SK-N-SH (cell line): ENCODE measurements around the gene TEAD1. TPM values are rescaled to one million over a fixed set of nuclear protein-coding genes. Genes with fewer than 3 reads are reported as not detected.

Source experiments
- CTCF ChIA-PET: fragments of 300-600, 350-600 bp; formaldehyde crosslinking; extraction: SDS; loops from one replicate; lab custom pipeline; 2021; lab: Yijun Ruan, JAX
- POLR2A ChIA-PET: fragments of 350-600 bp; sonication (Branson Sonifier 250); formaldehyde crosslinking; extraction: SDS; loops from one replicate; lab custom pipeline; 2020; ENCODE audit warnings: antibody characterized with exemption, inconsistent platforms; lab: Yijun Ruan, JAX
- DNase-seq: peaks from one replicate; pipeline ENCODE4 v3.0.0; 2012
- H2AFZ ChIP-seq: fragments of 200-600 bp; sonication (generic); 2 replicates; pipeline ENCODE4 v1.8.1; 2016; ENCODE audit warnings: antibody characterized with exemption, mild to moderate bottlenecking, low read depth
- H3F3A ChIP-seq: fragments of 200-600 bp; sonication (generic); replicated peaks from 2 replicates; pipeline ENCODE3; 2016; ENCODE audit warnings: antibody characterized with exemption, mild to moderate bottlenecking; ENCODE audit not compliant: insufficient read depth
- H3K27ac ChIP-seq, 2 experiments: fragments of 200-500 bp in 1 of 2; fragments of 200-600 bp in 1 of 2; sonication (Bioruptor generic) in 1 of 2; sonication (generic), shearing (Covaris generic) in 1 of 2; 2 replicates each; pipeline versions ENCODE4 v1.5.1 to v1.6.1; 2014 to 2016; ENCODE audit warnings: low read depth in 2 of 2, inconsistent platforms in 1 of 2, low read length in 1 of 2, mild to moderate bottlenecking in 1 of 2, mixed read lengths in 1 of 2
- H3K27me3 ChIP-seq: fragments of 200-600 bp; sonication (generic), shearing (Covaris generic); 2 replicates; pipeline ENCODE4 v1.6.1; 2016; ENCODE audit warnings: mixed run types; ENCODE audit not compliant: insufficient read depth
- H3K36me3 ChIP-seq, 2 experiments: fragments of 200-500 bp in 1 of 2; fragments of 200-600 bp in 1 of 2; sonication (Bioruptor generic) in 1 of 2; sonication (generic) in 1 of 2; replicated peaks in 1 of 2; 2 replicates each; pipeline versions ENCODE3 to v1.5.1; 2014 to 2016; ENCODE audit warnings: low read length in 1 of 2, mild to moderate bottlenecking in 1 of 2; ENCODE audit not compliant: insufficient read depth in 2 of 2, control insufficient read depth in 1 of 2
- H3K4me1 ChIP-seq, 2 experiments: fragments of 200-500 bp in 1 of 2; fragments of 200-600 bp in 1 of 2; sonication (Bioruptor generic) in 1 of 2; sonication (generic), shearing (Covaris generic) in 1 of 2; 2 replicates each; pipeline versions ENCODE4 v1.5.1 to v1.6.1; 2014 to 2016; ENCODE audit warnings: low read depth in 1 of 2, low read length in 1 of 2, mixed run types in 1 of 2; ENCODE audit not compliant: insufficient read depth in 2 of 2, control insufficient read depth in 1 of 2
- H3K4me2 ChIP-seq: fragments of 200-600 bp; sonication (generic), shearing (Covaris generic); 2 replicates; pipeline ENCODE4 v1.6.1; 2017; ENCODE audit warnings: mixed run types
- H3K4me3 ChIP-seq, 2 experiments: fragments of 200-500 bp in 1 of 2; fragments of 200-600 bp in 1 of 2; sonication (Bioruptor generic) in 1 of 2; sonication (generic), shearing (Covaris generic) in 1 of 2; 2 replicates each; pipeline versions ENCODE4 v1.5.1 to v1.8.1; 2014 to 2016; ENCODE audit warnings: low read depth in 2 of 2, inconsistent platforms in 1 of 2, low read length in 1 of 2, mild to moderate bottlenecking in 1 of 2, mixed read lengths in 1 of 2, moderate library complexity in 1 of 2
- H3K79me2 ChIP-seq: fragments of 200-600 bp; sonication (generic); 2 replicates; pipeline ENCODE4 v1.8.1; 2017; ENCODE audit warnings: mild to moderate bottlenecking; ENCODE audit not compliant: insufficient read depth
- H3K9ac ChIP-seq: fragments of 200-600 bp; sonication (generic); 2 replicates; pipeline ENCODE4 v1.6.1; 2017; ENCODE audit warnings: mixed run types
- H3K9me2 ChIP-seq: fragments of 200-600 bp; sonication (generic); 2 replicates; pipeline ENCODE4 v1.6.1; 2017; ENCODE audit warnings: mixed run types
- H3K9me3 ChIP-seq: fragments of 200-600 bp; sonication (generic); 2 replicates; pipeline ENCODE4 v1.6.1; 2017; ENCODE audit warnings: mixed run types, mild to moderate bottlenecking, moderate library complexity
- H4K20me1 ChIP-seq: fragments of 200-600 bp; sonication (generic); 2 replicates; pipeline ENCODE4 v1.6.1; 2017; ENCODE audit warnings: mild to moderate bottlenecking, mixed run types; ENCODE audit not compliant: insufficient read depth
- CHD2 ChIP-seq: fragments of 150-350 bp; IDR thresholded peaks from 2 replicates; pipeline ENCODE4 v1.6.1; 2018; ENCODE audit warnings: low read length; ENCODE audit not compliant: partially characterized antibody
- ELF1 ChIP-seq: IDR thresholded peaks from 2 replicates; pipeline ENCODE4 v1.4.0; 2012
- EP300 ChIP-seq, 2 experiments: IDR thresholded peaks; 2 replicates each; pipeline versions ENCODE4 v1.4.0 to v1.6.1; 2012; ENCODE audit warnings: borderline replicate concordance in 1 of 2, low read depth in 1 of 2, low read length in 1 of 2
- FOSL2 ChIP-seq: IDR thresholded peaks from 2 replicates; pipeline ENCODE4 v1.4.0; 2012; ENCODE audit warnings: low read depth, mild to moderate bottlenecking, moderate library complexity, borderline replicate concordance
- FOXJ3 ChIP-seq: sonication (generic); formaldehyde crosslinking; IDR thresholded peaks from 2 replicates; pipeline ENCODE4 v1.5.1; 2020; ENCODE audit warnings: mild to moderate bottlenecking, missing genetic modification reagents
- GABPA ChIP-seq: IDR thresholded peaks from 2 replicates; pipeline ENCODE4 v1.4.0; 2012; ENCODE audit warnings: low read depth, mild to moderate bottlenecking
- GATA2 ChIP-seq: sonication (generic); formaldehyde crosslinking; IDR thresholded peaks from 2 replicates; pipeline ENCODE4 v1.5.0; 2020; ENCODE audit warnings: mild to moderate bottlenecking, missing genetic modification reagents
- JUND ChIP-seq: IDR thresholded peaks from 2 replicates; pipeline ENCODE4 v1.4.0; 2012
- POLR2AphosphoS5 ChIP-seq: IDR thresholded peaks from 2 replicates; pipeline ENCODE4 v1.6.1; 2012; ENCODE audit warnings: low read depth, low read length
- TCF12 ChIP-seq: IDR thresholded peaks from 2 replicates; pipeline ENCODE4 v1.4.0; 2012
- TEAD4 ChIP-seq: IDR thresholded peaks from 2 replicates; pipeline ENCODE4 v1.4.0; 2012; ENCODE audit warnings: mild to moderate bottlenecking, borderline replicate concordance; ENCODE audit not compliant: insufficient read depth
- YY1 ChIP-seq: IDR thresholded peaks from 2 replicates; pipeline ENCODE4 v1.4.0; 2012; ENCODE audit warnings: low read depth, mild to moderate bottlenecking
- WGBS: methylation state at CpG from one replicate; pipeline ENCODE4 v1.1.6; 2017; ENCODE audit warnings: low lambda C conversion rate; 5-methylcytosine and 5-hydroxymethylcytosine counted together
- polyA plus RNA-seq, 3 experiments: library from polyadenylated mRNA; depleted of rRNA; stranded (reverse); fragments of >200 nt; gene quantifications; 2 replicates each; pipeline ENCODE4 v1.2.3, GENCODE V29; 2012
- TF ChIP-seq, protein P1 (sequence below): IDR thresholded peaks from 2 replicates; pipeline ENCODE4 v1.4.0; 2012; ENCODE audit warnings: low read depth, borderline replicate concordance
- TF ChIP-seq, protein P2 (sequence below): IDR thresholded peaks from 2 replicates; pipeline ENCODE4 v1.6.1; 2012; ENCODE audit warnings: mild to moderate bottlenecking, low read depth, low read length, moderate library complexity
- TF ChIP-seq, protein P3 (sequence below): IDR thresholded peaks from 2 replicates; pipeline ENCODE4; 2012
- TF ChIP-seq, protein P4 (sequence below): IDR thresholded peaks from 2 replicates; pipeline ENCODE4 v1.4.0; 2012; ENCODE audit warnings: low read depth
- TF ChIP-seq, protein P5 (sequence below): IDR thresholded peaks from 2 replicates; pipeline ENCODE4 v1.4.0; 2012; ENCODE audit warnings: low read depth, borderline replicate concordance
- TF ChIP-seq, protein P6 (sequence below): fragments of 200-600 bp; sonication (generic); IDR thresholded peaks from 2 replicates; pipeline ENCODE4 v1.6.1; 2017; ENCODE audit warnings: antibody characterized with exemption, mild to moderate bottlenecking, moderate library complexity

The TEAD1 gene
- polyA plus RNA-seq, 1 of the 3 experiments (the other 2 are of a cell fraction): 31.2 TPM

DNA sequence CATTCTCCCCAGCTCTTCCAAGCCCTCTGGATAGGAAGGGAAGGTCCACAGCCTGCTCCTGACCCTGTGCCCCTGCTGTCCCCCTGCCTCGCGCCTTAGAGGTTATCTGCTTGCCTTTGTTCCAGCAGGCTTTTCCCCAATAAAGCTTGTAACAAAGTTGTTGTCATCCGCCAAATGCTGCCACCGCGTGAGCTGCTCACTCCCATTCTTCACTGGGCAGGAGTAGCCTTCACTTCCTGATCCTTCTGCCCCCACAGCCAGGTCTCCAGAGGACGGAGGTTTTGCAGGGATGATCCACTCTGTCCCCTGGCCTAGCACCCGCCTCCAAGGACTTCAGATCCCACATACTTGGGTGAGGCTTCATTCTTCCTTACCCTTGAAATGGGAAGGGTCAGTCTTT is 240.9 kb downstream of the TEAD1 start:
- no peak for DNase-seq
- peaks cover 40 to 46% of the 10 kb centered on the region in 2 experiments for H3K36me3 ChIP-seq
- H3K27ac ChIP-seq: peak overlapping the region in 1 of 2 experiments; percentile 68; a peak in 2 of 4 replicates
- H3K9ac ChIP-seq: no peak overlapping the region
- POLR2A ChIA-PET: no interaction called here
- peaks cover 38% of the 10 kb centered on the region; the same call in 1 of the 2 replicates for H3K79me2 ChIP-seq
- H3K4me3 ChIP-seq: no peak overlapping the region
- H3F3A ChIP-seq: no peaks in the 10 kb centered on the region
- CTCF ChIA-PET: interaction anchor here (0.5 to 2.4 kb wide), 29 partner anchors 8 to 628 kb away, joined by 3 to 19 read pairs (median 4); no protein-coding TSS in a partner anchor
- no peaks in the 10 kb centered on the region for H3K9me2 ChIP-seq
- H3K4me2 ChIP-seq: no peak overlapping the region
- no peaks in the 10 kb centered on the region for H3K9me3 ChIP-seq
- H4K20me1 ChIP-seq: 0 out of 2 replicates have a peak, but pooled peaks cover 4% of the 10 kb centered on the region
- no peaks in the 10 kb centered on the region for H3K27me3 ChIP-seq
- H3K4me1 ChIP-seq: peaks cover 0 to 14% of the 10 kb centered on the region in 2 experiments; a peak in 1 of 4 replicates
- H2AFZ ChIP-seq: no peak overlapping the region
- 96% methylated on average over 7 of the region's 7 CpGs for WGBS
- TF ChIP-seq, protein P1, sequence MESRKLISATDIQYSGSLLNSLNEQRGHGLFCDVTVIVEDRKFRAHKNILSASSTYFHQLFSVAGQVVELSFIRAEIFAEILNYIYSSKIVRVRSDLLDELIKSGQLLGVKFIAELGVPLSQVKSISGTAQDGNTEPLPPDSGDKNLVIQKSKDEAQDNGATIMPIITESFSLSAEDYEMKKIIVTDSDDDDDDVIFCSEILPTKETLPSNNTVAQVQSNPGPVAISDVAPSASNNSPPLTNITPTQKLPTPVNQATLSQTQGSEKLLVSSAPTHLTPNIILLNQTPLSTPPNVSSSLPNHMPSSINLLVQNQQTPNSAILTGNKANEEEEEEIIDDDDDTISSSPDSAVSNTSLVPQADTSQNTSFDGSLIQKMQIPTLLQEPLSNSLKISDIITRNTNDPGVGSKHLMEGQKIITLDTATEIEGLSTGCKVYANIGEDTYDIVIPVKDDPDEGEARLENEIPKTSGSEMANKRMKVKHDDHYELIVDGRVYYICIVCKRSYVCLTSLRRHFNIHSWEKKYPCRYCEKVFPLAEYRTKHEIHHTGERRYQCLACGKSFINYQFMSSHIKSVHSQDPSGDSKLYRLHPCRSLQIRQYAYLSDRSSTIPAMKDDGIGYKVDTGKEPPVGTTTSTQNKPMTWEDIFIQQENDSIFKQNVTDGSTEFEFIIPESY: no peak
- no peak for TF ChIP-seq CHD2
- TF ChIP-seq FOXJ3: no peak
- no peak for TF ChIP-seq TEAD4
- no peak for TF ChIP-seq YY1
- TF ChIP-seq, protein P2, sequence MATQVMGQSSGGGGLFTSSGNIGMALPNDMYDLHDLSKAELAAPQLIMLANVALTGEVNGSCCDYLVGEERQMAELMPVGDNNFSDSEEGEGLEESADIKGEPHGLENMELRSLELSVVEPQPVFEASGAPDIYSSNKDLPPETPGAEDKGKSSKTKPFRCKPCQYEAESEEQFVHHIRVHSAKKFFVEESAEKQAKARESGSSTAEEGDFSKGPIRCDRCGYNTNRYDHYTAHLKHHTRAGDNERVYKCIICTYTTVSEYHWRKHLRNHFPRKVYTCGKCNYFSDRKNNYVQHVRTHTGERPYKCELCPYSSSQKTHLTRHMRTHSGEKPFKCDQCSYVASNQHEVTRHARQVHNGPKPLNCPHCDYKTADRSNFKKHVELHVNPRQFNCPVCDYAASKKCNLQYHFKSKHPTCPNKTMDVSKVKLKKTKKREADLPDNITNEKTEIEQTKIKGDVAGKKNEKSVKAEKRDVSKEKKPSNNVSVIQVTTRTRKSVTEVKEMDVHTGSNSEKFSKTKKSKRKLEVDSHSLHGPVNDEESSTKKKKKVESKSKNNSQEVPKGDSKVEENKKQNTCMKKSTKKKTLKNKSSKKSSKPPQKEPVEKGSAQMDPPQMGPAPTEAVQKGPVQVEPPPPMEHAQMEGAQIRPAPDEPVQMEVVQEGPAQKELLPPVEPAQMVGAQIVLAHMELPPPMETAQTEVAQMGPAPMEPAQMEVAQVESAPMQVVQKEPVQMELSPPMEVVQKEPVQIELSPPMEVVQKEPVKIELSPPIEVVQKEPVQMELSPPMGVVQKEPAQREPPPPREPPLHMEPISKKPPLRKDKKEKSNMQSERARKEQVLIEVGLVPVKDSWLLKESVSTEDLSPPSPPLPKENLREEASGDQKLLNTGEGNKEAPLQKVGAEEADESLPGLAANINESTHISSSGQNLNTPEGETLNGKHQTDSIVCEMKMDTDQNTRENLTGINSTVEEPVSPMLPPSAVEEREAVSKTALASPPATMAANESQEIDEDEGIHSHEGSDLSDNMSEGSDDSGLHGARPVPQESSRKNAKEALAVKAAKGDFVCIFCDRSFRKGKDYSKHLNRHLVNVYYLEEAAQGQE: no peak
- no peak for TF ChIP-seq TCF12
- no peak for TF ChIP-seq JUND
- TF ChIP-seq, protein P3, sequence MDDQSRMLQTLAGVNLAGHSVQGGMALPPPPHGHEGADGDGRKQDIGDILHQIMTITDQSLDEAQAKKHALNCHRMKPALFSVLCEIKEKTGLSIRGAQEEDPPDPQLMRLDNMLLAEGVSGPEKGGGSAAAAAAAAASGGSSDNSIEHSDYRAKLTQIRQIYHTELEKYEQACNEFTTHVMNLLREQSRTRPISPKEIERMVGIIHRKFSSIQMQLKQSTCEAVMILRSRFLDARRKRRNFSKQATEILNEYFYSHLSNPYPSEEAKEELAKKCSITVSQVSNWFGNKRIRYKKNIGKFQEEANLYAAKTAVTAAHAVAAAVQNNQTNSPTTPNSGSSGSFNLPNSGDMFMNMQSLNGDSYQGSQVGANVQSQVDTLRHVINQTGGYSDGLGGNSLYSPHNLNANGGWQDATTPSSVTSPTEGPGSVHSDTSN: no peak
- TF ChIP-seq, protein P4, sequence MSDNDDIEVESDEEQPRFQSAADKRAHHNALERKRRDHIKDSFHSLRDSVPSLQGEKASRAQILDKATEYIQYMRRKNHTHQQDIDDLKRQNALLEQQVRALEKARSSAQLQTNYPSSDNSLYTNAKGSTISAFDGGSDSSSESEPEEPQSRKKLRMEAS: no peak
- no peak for TF ChIP-seq GATA2
- TF ChIP-seq ELF1: no peak
- TF ChIP-seq, protein P5, sequence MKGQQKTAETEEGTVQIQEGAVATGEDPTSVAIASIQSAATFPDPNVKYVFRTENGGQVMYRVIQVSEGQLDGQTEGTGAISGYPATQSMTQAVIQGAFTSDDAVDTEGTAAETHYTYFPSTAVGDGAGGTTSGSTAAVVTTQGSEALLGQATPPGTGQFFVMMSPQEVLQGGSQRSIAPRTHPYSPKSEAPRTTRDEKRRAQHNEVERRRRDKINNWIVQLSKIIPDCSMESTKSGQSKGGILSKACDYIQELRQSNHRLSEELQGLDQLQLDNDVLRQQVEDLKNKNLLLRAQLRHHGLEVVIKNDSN: no peak
- no peak for TF ChIP-seq EP300 (IDR thresholded peaks at IDR 0.05; ENCODE audit: borderline replicate concordance in 1 of 2, low read depth in 1 of 2, low read length in 1 of 2)
- no peak for TF ChIP-seq FOSL2
- TF ChIP-seq GABPA: no peak
- TF ChIP-seq, protein P6, sequence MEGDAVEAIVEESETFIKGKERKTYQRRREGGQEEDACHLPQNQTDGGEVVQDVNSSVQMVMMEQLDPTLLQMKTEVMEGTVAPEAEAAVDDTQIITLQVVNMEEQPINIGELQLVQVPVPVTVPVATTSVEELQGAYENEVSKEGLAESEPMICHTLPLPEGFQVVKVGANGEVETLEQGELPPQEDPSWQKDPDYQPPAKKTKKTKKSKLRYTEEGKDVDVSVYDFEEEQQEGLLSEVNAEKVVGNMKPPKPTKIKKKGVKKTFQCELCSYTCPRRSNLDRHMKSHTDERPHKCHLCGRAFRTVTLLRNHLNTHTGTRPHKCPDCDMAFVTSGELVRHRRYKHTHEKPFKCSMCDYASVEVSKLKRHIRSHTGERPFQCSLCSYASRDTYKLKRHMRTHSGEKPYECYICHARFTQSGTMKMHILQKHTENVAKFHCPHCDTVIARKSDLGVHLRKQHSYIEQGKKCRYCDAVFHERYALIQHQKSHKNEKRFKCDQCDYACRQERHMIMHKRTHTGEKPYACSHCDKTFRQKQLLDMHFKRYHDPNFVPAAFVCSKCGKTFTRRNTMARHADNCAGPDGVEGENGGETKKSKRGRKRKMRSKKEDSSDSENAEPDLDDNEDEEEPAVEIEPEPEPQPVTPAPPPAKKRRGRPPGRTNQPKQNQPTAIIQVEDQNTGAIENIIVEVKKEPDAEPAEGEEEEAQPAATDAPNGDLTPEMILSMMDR: no peak
- TF ChIP-seq POLR2AphosphoS5: no peak
